Hepatic stellate cell (primary cell): ENCODE data around the gene RBP4.
A peak's percentile ranks its signal among the peaks of the same experiment; 100 is the strongest.
"Not testable (repeated sequence)": the region's sequence is repeated elsewhere in the genome, so short reads cannot be mapped to it uniquely, and the experiment has no call there.

ENCODE experiments used
- DNase-seq: peaks from one replicate; pipeline ENCODE4 v3.0.0; 2011; ENCODE audit warnings: low spot score

The RBP4 gene

DNA sequence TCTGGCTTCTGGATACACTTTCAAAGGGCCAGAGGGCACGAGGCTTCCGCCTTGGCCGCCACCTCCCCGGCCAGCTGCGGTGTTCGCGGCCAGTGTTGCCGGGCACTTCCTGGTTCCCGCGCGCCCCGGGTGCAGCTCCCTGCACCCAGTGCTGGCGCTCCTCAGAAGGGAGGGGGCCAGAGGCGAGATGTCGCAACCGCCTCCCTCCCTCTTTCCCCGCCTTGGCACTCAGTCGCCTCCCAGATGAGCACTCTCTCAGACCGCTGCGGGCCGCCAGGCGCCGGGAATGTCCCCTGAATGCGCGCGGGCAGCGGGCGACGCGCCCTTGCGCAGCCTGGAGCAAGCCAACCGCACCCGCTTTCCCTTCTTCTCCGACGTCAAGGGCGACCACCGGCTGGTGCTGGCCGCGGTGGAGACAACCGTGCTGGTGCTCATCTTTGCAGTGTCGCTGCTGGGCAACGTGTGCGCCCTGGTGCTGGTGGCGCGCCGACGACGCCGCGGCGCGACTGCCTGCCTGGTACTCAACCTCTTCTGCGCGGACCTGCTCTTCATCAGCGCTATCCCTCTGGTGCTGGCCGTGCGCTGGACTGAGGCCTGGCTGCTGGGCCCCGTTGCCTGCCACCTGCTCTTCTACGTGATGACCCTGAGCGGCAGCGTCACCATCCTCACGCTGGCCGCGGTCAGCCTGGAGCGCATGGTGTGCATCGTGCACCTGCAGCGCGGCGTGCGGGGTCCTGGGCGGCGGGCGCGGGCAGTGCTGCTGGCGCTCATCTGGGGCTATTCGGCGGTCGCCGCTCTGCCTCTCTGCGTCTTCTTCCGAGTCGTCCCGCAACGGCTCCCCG is 34.4 kb downstream of the RBP4 start, which contains the start of gene FFAR4:
Gene FFAR4, plus strand, starts transcription at position 231 of the 842 bp plus-strand sequence. Its CDS starts 56 bp downstream, at position 287.
- DNase-seq, result no peak

DNA sequence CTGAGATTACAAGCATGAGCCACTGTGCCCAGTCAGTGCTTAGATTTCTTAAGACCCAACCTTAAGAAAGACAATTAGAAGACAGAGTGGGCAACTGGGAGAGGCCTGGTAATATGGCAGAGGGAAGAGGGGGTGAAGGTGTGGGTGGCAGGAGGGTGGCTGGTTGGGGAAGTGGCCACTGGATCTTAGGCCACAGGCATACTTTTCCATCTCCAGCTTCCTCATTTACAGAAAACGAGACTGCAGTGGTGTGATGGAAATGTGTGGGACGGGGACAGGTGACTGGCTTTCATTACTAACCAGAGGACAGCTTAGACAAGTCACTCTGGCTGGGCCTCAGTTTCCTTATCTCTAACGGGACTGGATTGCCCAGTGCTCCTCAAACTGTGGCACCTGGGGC is 35.6 kb downstream of the RBP4 start:
- no peak for DNase-seq

DNA sequence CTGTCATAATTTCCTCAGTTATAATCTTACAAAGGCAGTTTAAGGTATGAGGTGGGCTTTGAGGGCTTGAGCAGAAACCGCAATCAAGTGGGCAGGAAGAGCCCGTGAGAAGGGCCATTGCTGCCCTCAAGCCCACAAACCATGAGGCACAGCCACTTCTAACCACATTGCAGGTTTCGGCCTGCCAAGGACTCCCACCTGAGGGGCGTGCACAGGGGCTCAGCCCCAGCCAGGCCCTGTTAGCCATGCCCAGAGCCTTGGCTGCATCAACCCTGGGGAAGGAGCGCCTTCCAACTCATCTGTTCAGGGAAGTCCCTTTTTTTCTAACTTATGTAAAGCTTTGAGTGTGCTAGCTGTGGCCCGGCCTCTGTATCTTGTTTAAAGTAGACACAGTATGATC is 40.5 kb downstream of the RBP4 start:
- no peak for DNase-seq

DNA sequence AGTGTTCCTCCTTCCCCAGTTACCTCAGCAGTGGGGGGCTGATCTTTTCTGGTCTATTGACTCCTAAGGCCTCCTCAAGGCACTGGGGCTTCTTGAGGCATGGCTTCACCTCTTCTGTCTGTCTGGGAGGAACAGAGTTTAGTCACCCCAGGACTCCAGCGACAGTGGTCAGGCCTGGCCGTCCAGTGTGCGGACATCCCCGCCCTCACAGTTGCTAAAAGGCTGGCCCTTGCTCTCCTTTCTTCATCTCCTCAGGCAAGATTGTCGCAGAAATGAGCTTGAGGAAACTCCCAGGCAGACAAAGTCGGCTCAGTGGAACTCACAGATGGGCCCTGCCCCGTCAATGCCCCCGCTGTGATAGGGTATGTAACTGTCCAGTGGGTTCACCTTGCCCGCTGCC is 41.5 kb downstream of the RBP4 start:
- DNase-seq, result no peak

DNA sequence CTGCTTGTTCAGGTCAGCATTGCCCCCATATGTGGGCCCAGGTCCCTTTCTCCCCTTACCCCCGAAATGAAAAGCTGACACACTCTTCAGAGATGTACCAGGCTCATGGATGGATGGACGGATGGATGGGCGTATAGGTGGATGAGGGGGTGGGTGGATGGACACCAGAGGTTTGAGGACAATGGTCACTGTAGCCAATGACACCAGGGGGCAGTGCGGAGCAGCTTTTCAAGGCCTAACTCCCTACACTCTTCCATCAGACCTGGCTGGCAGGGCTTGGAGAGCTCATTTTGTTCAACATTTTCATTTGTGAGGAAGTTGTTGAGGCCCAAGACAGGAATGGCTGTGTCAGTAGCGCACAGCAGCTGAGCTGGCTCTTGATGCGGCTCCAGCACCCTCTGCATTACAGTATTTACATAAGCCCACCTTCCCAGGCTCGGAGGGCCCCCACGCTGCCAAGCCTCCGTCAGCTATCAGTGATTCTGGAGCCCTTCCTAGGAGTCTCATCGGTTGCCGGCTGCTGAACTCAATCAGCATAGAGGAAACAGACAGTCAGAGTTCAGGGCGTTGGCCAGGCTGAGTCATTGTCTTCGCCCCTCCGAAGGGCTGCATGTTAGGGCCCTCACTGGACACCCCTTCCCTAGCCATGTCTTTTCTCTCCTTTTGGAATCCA is 46.1 kb downstream of the RBP4 start:
- peak; percentile 68 for DNase-seq

DNA sequence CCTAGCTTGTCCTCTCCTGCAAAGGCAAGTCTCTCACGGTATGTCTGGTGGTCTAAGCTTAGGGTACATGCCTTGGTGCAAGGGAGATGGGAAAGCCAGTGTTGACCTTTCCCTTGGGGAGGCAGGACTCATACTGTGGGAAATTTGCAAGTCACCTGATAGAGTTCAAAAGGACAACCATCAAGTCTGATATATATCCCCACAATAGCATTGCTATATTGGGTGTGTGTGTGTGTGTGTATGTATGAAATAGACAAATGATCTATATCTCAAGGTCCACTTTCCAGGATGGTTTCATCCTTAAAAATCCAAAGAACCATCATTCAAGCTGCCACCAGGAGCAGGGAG is 46.7 kb downstream of the RBP4 start:
- DNase-seq, result no peak

DNA sequence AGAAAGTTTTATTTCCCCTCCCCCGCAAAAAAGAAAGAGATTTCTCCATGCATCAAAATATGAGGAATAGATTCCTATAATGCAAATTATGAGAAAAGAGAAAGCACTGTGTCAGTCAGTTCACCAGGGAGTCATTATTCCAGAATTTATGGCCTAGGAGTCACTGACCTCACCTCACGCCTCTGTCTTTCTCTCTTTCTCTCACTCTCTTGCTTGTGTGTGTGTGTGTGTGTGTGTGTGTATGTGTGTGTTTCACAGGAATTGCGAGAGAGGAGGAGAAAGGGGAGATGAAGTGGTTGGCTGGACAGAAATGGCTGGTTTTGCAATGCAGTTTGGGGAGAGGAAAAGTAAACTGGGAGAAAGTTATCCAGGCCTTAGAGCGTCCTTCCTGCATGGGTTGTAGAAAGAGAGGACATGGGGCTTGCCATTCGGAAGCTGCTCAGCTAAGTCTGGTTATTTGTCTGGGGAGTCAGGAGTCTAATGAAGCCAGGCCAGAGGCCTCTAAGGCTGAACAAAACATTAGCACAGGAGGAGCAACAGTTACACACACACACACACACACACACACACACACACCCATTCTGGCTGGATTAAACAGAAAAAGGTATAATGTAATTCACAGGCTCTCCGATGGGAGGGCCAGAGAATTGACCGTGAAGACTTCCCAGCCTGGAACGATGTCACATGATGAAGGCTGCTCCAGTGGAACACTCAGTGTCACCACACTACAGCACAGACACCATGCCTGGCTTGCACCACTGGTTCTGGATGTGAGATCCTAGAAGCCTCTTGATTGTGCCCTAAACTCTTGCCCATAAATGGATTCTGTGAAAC is 47.3 kb downstream of the RBP4 start:
- no peak for DNase-seq

DNA sequence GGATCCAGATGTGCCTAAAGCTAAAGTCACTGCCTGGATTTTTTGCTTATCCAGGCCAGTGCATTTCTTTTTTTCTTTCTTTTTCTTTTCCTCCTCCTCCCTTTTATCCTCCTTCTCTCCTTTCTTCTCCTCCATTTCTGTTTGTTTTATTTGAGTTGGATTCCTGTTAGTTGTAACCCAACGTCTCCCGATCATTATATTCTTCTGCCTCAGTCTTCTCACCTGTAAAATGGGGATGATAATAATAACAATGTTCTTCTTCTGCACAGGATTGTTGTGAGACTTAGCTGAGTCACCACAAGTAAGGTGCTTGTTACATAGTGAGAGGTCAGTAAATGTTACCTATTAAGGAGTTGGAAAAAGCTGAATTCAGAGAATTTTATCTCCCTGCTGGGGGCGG is 48.3 kb downstream of the RBP4 start:
- DNase-seq, result no peak

DNA sequence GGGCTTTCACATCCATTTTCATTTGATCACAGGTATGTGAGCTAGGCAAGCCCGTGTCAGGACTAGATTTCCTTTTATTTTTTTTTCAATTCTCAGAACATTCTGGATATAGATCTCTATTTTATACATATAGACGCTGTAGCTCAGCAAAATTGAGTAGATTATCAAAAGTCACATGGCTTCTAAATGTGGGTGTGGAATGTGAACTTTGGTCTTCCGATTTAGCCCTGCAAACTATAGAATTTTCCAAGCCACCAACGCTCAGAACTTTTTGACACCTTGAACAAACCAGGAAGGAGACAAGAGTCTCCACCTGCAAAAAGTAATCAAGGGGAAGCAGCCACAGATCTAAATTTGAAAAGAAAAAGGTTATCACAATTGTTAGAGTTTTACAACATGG is 50.4 kb downstream of the RBP4 start:
- DNase-seq, result no peak

DNA sequence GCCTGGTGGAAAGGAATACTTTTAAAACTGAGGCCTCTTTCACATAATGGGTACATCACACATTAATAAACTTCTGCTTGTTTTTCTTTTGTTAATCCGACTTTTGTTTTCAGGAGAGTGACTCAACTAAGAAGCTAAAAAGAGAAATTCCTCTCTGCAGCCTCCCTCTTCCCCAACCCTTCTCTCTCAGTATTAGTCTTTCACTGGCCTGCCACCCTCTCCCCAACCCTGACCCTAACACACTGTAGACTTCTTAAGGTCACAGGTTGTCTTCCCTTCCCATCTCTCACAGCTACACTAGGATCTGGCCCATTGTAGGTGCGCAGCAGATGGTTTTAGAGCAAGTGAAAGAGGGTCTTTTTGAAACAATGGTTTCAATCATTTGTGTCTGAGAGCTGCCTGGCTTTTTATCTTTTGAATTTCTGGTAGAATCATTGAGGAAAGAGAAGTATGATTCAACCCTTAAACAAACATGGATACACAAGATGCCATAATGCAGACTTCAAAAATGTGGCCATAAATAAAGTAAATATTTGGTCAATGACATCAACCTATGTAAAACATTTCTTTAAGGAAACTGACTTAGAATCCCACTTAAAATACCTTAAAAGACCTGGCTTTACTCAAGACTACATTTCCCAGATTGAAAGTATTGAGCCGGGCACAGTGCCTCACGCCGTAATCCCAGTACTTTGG is 52.5 kb downstream of the RBP4 start:
- peak; percentile 37 for DNase-seq

DNA sequence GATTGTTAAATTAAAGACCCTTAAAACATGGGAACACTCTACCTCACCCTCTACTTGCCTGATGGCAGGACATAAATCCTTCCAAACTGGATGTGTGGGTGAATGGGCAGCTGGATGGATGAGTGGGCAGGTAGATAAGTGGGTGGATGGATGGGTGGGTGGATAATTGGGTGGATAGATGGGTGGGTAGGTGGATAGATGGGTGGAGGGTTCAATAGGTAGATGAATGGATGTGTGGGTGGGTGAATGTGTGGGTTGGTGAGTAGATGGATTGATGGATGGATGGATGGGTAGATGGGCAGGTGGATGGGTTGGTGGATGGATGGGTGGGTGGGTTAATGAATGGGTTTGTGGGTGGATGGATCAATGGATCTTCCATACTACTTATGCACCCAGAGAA is 53.5 kb downstream of the RBP4 start:
- no peak for DNase-seq

DNA sequence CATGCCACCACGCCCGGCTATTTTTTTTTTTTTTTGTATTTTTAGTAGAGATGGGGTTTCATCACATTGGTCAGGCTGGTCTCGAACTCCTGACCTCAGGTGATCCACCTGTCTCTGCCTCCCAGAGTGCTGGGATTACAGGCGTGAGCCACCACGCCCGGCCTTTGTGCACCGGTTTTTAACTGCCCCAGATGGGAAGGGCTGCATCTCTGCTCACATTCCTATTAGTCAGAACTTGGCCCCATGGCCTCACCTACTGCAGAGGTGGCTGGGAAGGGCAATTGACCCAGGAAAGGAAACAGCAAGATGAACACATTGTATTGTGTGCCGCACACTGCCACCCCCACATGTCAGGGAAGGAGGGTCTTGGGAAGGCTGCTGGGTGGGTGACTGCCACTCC is 54.0 kb downstream of the RBP4 start:
- DNase-seq, result not testable (repeated sequence)

DNA sequence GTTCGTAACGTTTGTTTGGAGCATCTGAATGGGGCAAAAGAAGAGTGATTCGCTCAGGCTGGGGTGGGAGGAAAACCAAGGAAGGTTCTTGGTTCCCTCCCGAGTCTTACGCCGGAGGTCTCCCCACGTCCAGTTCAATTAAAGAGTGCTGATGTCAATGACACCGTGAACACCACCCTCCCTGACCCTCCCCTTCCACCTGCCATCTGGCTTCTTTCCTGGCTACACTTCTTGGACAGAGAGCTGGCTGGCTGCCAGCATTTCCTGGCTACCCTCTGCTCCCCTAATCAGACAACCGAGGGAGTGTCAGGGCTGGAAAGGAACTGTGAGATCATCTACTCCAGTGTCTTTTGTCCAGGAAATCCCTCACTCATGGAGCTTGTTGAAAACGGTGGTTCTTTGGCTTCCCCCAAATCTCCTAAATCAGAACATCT is 58.7 kb downstream of the RBP4 start:
- no peak for DNase-seq
